ENCODE results near the gene ITCH.

ITCH gene

DNA sequence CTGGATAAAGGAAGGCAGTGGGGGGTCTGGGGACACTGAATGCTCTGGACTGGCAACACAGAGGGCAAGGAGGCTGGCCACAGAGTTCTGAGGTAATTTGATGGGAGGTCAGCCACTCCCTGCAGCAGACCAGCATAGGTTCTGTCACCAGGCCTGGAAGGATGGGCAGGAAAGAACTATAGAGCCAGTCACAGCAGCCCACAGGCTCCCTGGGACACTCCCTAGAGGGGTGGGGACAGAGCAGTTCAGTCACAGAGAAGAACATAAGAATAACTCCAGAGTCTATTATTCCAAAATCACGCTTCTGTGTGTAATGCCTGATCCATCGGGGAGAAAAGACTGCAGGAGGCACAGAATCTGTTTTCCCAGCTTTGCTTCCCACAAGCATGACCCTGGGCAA lies 172.8 kb downstream of the ITCH start:
- DNase-seq, result no peak

DNA sequence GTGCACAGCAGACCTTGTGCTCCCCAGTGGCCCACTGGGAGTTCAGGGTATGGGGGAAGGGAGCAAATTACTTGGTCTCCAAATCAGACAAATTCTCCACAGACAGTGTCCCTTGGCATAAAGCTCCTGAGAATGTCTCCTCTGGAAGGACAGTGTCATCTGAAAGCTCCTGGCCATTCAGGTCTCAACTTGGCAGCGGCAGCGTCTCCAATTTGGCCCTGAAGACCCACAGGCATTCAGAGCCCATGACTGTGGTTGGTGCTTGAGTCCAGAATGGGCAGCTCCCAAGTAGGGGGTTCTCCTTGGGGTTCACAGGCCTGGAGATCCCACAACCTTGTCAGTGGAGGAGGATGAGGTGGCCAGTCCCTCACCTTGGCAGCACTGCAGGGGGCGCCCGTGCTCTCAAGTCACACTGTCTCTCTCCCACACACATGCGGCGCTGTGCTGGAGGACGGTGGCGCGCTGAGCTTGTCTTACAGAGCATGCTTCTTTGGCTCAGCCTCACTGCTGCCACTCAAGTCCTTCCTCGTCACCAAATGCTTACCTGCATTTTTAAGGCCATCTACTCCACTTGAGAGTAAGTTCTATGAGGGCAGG lies 173.8 kb downstream of the ITCH start:
- no peak for DNase-seq

DNA sequence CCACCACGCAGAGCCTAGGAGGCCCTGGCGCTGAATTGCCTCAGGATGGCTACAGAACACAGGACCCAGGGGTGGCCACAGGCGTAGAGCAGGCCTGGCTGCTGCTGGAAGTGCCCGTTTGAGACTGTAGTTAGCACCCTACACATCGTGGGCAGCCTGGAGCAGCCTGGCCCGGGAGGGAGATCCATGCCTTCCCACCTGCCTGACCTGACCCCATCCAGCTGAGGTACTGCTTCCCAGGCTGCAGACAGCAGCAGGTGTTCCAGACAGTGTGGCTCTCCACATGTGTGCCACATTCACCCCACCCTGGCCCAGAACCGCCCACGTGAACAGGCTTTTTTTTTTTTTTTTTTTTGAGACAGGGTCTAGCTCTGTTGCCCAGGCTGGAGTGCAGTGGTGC lies 174.6 kb downstream of the ITCH start:
- no peak for DNase-seq

DNA sequence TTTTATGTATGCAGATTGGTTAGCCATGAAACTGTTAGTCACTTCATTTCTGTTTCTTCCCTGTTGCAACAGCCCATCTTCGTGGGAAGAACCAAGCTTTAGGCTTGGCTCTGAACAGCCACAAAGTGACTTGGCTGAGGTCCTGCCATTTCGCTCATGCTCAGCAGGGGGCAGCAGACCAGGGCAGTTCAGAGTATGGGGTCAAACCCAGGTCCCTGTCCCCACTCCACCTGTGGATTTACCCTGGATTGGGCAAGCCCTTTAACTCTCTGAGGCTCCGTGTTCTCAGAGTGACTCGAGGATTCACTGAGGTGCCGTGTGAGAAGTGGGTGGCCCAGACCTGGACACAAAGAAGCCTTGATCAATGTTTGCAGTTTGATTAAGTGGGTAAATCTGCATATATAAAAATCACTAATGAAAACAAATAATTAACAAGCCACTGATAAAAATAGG lies 175.6 kb downstream of the ITCH start:
- DNase-seq, result no peak

- DNase-seq, result no peak
Observed at GRCh38 chr20:34539756-34540155, 176.7 kb downstream of the ITCH start.

- DNase-seq, result no peak
Observed at GRCh38 chr20:34540596-34541263, 177.7 kb downstream of the ITCH start.

GRCh38 chr20:34541264-34541901 lies 178.3 kb downstream of the ITCH start:
- DNase-seq, result no peak

GRCh38 chr20:34541917-34542316 lies 178.8 kb downstream of the ITCH start:
- no peak for DNase-seq

- no peak for DNase-seq
Observed at GRCh38 chr20:34542439-34542838, 179.4 kb downstream of the ITCH start.

- no peak for DNase-seq
Observed at GRCh38 chr20:34543463-34544056, 180.5 kb downstream of the ITCH start.

GRCh38 chr20:34544109-34544796 lies 181.2 kb downstream of the ITCH start:
- no peak for DNase-seq

DNA sequence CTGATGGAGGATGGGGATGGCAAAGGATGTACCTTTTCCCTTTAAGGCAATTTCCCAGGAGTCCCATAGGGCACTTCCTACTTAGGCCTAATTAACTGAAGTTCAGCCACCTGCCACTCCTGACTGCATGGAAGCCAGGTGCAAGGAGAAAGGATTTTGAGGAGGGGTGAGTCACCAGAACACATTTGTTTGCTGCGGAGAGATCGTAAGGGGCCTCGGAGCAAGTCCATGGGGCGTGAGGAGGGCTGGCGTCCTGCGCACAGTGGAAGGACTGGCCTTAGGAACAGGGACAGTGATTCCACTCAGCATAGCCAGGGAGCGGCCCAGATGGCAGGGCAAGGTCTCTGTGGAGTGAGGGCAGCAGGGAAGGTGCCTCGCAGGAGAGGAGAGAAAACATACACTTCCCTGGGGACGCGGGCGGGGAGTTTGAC lies 183.7 kb downstream of the ITCH start:
- peak; percentile 86 for DNase-seq

DNA sequence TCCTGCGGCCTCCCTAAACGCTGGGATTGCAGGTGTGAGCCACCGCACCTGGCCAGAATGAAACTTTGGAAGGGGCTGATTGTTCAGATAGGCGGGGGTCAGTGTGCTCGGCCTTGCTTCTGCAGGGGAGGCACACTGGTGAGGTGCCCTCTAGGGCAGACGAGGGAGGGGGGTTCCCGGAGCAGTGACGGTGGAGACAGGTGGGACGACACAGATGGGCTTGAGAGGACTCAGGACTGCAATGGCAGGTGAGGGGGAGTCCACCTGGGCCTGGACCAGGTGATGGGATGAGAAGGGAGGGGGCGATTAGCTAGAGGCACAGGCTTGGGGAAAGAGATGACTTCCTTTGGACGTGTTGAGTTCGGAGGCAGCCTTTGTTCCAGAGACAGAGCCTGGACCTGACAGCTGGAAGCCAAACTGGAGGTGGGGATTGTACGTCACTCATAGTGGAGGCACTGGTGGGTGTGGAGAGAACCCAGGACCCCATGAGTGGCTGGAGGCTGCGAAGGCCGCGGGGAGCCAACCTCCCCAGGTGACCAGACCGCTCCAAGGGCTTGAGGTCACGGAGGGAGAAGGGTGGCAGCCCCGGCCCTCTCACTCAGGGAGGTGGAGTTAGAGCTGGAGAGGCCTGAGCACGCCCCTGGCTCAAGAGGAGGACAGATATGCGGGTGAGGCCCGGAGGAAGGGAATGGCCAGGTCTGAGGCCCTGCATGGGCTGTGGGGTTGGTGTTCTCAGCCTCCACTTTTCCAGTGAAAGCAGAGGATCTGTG lies 185.0 kb downstream of the ITCH start:
- no peak for DNase-seq

- DNase-seq, result no peak
Observed at GRCh38 chr20:34549291-34549928, 186.3 kb downstream of the ITCH start.

- DNase-seq, result no peak
Observed at GRCh38 chr20:34549929-34550305, 186.8 kb downstream of the ITCH start.

GRCh38 chr20:34552569-34552968 lies 189.5 kb downstream of the ITCH start:
- no peak for DNase-seq

- no peak for DNase-seq
Observed at GRCh38 chr20:34553366-34553867, 190.3 kb downstream of the ITCH start.

DNA sequence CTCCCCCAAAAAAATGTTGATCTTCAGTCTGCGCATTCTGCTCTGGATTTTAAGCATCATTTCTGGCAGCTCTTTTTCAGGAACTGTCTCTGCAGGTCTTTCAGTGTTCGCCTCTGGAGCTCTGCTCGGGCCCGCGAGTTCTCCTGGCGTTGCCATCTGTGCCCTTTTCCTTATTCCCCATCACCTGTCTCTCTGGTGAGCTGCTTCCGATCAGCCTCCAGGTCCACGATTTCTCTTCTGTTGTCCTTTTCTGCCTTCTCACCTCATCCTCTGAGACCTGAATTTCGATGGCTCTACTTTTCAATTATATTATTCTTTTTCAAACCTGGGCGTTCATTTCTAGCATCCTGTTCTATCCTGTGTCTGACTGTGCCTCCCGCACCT lies 194.9 kb downstream of the ITCH start:
- DNase-seq, result no peak

DNA sequence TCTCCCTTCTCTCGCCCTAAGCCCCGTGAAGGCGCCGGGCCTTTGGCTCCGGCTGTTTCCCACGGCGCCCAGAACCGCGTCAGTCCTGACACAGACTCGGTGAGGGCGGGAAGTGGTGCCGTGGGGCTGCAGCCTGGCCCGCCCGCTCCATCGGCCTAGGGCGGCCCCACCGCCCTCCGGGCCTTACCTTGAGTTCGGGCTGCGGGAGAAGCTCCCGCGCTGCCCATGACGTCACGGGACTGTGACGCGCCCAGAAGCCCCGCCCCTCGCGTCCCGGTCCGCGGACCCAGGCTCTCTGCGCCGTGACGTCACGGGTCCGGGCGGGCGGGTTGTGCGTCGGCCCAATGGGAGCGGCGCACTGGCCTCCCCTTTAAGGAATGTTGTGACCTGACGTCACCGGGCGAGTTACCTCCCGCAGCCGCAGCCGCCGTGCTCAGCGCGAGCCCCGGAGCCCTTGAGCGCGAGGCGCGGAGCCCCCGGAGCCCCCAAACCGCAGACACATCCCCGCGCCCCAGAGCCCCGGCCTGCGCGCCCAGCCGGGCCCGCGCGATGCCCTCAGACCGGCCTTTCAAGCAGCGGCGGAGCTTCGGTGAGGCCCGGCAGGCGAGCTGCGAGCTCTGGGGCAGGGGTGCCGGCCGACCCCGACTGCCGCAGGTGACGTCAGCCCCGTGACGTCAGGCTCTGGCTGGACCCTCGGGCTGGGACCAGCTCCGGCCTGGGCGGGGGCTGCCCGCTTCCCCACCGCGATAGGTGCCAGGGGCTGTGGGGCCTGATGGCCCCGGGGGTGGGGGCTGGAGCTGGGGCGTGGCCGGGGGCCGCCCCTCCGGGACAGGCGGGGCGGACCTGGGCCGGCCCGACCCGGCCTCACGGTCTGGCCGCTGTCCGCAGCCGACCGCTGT lies 195.5 kb downstream of the ITCH start, which contains the start of gene MAP1LC3A:
Gene MAP1LC3A (plus strand): TSS at position 399 of the 899 bp plus-strand sequence. CDS start 151 bp downstream, at position 550.
- no peak for DNase-seq

- no peak for DNase-seq
Observed at GRCh38 chr20:34559311-34560140, 196.5 kb downstream of the ITCH start.

All from NCI-H1417 treated with DMSO at 0.1 percent for 48 hours (cell line).